ENCODE data around the gene PGAP6.
A peak's percentile ranks its signal among the peaks of the same experiment; 100 is the strongest.
"Not testable (repeated sequence)": the region's sequence is repeated elsewhere in the genome, so short reads cannot be mapped to it uniquely, and the experiment has no call there.

PGAP6 gene

GRCh38 chr16:405548-406506, 24.0 kb upstream of the PGAP6 start:
- no peak for DNase-seq
- intact Hi-C loops (cut with DNase I): no loop called here

GRCh38 chr16:404971-405486, 23.3 kb upstream of the PGAP6 start:
- DNase-seq: no peak
- intact Hi-C loops (cut with DNase I): no loop called here

GRCh38 chr16:401468-402348, 19.9 kb upstream of the PGAP6 start, which contains the start of gene DECR2:
TSS of gene DECR2 (plus strand) at chr16:401885. CDS start at chr16:401964, 79 bp downstream.
- DNase-seq: peak; percentile 86 to 99 (median 96)
- intact Hi-C loops (cut with DNase I): no loop called here

- DNase-seq: no peak
- intact Hi-C loops (cut with DNase I): no loop called here
Observed at GRCh38 chr16:400061-400591, 18.3 kb upstream of the PGAP6 start.

GRCh38 chr16:399340-400019, 17.7 kb upstream of the PGAP6 start:
- no peak for DNase-seq
- intact Hi-C loops (cut with DNase I): no loop called here

GRCh38 chr16:398561-399339, 17.0 kb upstream of the PGAP6 start:
- DNase-seq: no peak
- intact Hi-C loops (cut with DNase I): no loop called here

GRCh38 chr16:397736-398332, 16.1 kb upstream of the PGAP6 start:
- intact Hi-C loops (cut with DNase I): no loop called here
- peak; percentile 57 to 89 (median 76) for DNase-seq

- intact Hi-C loops (cut with DNase I): no loop called here
- DNase-seq: peak in 6 of 42 donors; percentile 29 to 54 (median 47)
Observed at GRCh38 chr16:397135-397661, 15.4 kb upstream of the PGAP6 start, which contains the start of gene NME4. TSS of gene NME4 (plus strand) at chr16:397199. CDS start at chr16:397223, 24 bp downstream.

- DNase-seq: peak in 30 of 42 donors; percentile 32 to 80 (median 58)
- intact Hi-C loops (cut with DNase I): no loop called here
Observed at GRCh38 chr16:396605-397004, 14.8 kb upstream of the PGAP6 start.

GRCh38 chr16:396199-396598, 14.4 kb upstream of the PGAP6 start:
- DNase-seq: no peak
- intact Hi-C loops (cut with DNase I): no loop called here

GRCh38 chr16:392450-393030, 10.8 kb upstream of the PGAP6 start:
- DNase-seq: no peak
- intact Hi-C loops (cut with DNase I): no loop called here

GRCh38 chr16:391885-392335, 10.1 kb upstream of the PGAP6 start:
- peak in 40 of 42 donors; percentile 43 to 88 (median 68) for DNase-seq
- intact Hi-C loops (cut with DNase I): no loop called here

GRCh38 chr16:389352-389751, 7.6 kb upstream of the PGAP6 start:
- intact Hi-C loops (cut with DNase I): no loop called here
- DNase-seq: no peak

GRCh38 chr16:387761-388666, 6.2 kb upstream of the PGAP6 start:
- DNase-seq; intact Hi-C loops (cut with DNase I): not testable (repeated sequence)

GRCh38 chr16:386641-387156, 4.9 kb upstream of the PGAP6 start:
- intact Hi-C loops (cut with DNase I): no loop called here
- peak in 25 of 42 donors; percentile 32 to 76 (median 53) for DNase-seq
